Thyroid gland (tissue), 4 donors: ENCODE data around the gene MYT1. TPM values are rescaled to one million over a fixed set of nuclear protein-coding genes. Genes with fewer than 3 reads are reported as not detected.
"Not testable (repeated sequence)": the region's sequence is repeated elsewhere in the genome, so short reads cannot be mapped to it uniquely, and the experiment has no call there.

ENCODE experiments used
- DNase-seq, 2 donors: peaks; one replicate each; pipeline ENCODE4 v3.0.0-alpha.2; 2019
- H3K27ac ChIP-seq, 3 donors: fragments of 200-600 bp; sonication (generic); 1 replicate in 2 of 3; 2 replicates in 1 of 3; pipeline ENCODE4 v1.5.1; 2016 to 2019; ENCODE audit warnings: mild to moderate bottlenecking in 1 of 3, moderate library complexity in 1 of 3
- H3K27me3 ChIP-seq: fragments of 200-600 bp; sonication (generic); one replicate; pipeline ENCODE4 v1.5.1; 2019
- H3K36me3 ChIP-seq, 2 donors: fragments of 200-600 bp; sonication (generic); one replicate each; pipeline ENCODE4 v1.5.1; 2016 to 2019
- H3K4me1 ChIP-seq, 2 donors: fragments of 200-600 bp; sonication (generic); one replicate each; pipeline ENCODE4 v1.5.1; 2017 to 2019
- H3K4me3 ChIP-seq, 3 donors: fragments of 200-600 bp; sonication (generic); replicated peaks in 1 of 3; 1 replicate in 2 of 3; 2 replicates in 1 of 3; pipeline ENCODE4 v1.5.1; 2016; ENCODE audit warnings: mild to moderate bottlenecking in 1 of 3
- H3K9me3 ChIP-seq: fragments of 200-600 bp; sonication (generic); one replicate; pipeline ENCODE4 v1.5.1; 2017
- CTCF ChIP-seq, 6 experiments: fragments of 200-600 bp in 3 of 6; fragments of 450-650 bp in 3 of 6; sonication (generic) in 3 of 6; IDR thresholded peaks; one replicate each; pipeline ENCODE4 v1.5.1; 2016 to 2019; ENCODE audit warnings: antibody characterized with exemption in 6 of 6, mild to moderate bottlenecking in 2 of 6, inconsistent platforms in 1 of 6, moderate library complexity in 1 of 6
- POLR2A ChIP-seq, 2 donors: fragments of 450-650 bp; IDR thresholded peaks; one replicate each; pipeline ENCODE4 v1.6.1; 2017; ENCODE audit warnings: antibody characterized with exemption in 2 of 2, mild to moderate bottlenecking in 2 of 2, moderate library complexity in 1 of 2
- WGBS, 2 donors: methylation state at CpG; one replicate each; pipeline ENCODE4 v1.1.5; 2017; 5-methylcytosine and 5-hydroxymethylcytosine counted together
- intact Hi-C: fragments of 100-400 bp; cut with DNase I; formaldehyde crosslinking; loops from one replicate; pipeline ENCODE4 v1.15.1; 2023
- total RNA-seq, 4 donors: library from RNA; depleted of rRNA; stranded (reverse); fragments of >200 nt; gene quantifications; one replicate each; pipeline ENCODE4 v1.2.3, GENCODE V29; 2016

The MYT1 gene
- total RNA-seq, 4 donors from 2014 or later: 0.42 to 1.8 (median 1.1) TPM

- no peaks in the 10 kb centered on the region for H3K27me3 ChIP-seq
- no peak for TF ChIP-seq CTCF (IDR thresholded peaks at IDR 0.05)
- no peak for TF ChIP-seq POLR2A (IDR thresholded peaks at IDR 0.05)
- 85 to 89% methylated on average over 7 to 8 of the region's 8 CpGs for WGBS, 2 donors
- H3K4me1 ChIP-seq: no peaks in the 10 kb centered on the region
- intact Hi-C loops: no loop called here
- H3K9me3 ChIP-seq: no peaks in the 10 kb centered on the region
- no peak overlapping the region for H3K4me3 ChIP-seq
- no peak overlapping the region for H3K27ac ChIP-seq
- no peaks in the 10 kb centered on the region for H3K36me3 ChIP-seq
- no peak for DNase-seq
Observed at GRCh38 chr20:64119301-64119680, 45.0 kb upstream of the MYT1 start.

GRCh38 chr20:64119681-64120341 lies 44.4 kb upstream of the MYT1 start:
- no peak overlapping the region for H3K4me3 ChIP-seq
- DNase-seq: no peak
- no peaks in the 10 kb centered on the region for H3K36me3 ChIP-seq
- TF ChIP-seq CTCF (IDR thresholded peaks at IDR 0.05) (no peak), POLR2A (IDR thresholded peaks at IDR 0.05) (no peak)
- H3K4me1 ChIP-seq: no peaks in the 10 kb centered on the region
- H3K9me3 ChIP-seq: no peaks in the 10 kb centered on the region
- WGBS, 2 donors: 42% methylated on average over 8 of the region's 14 CpGs; no CpG with 5 or more reads in 1 of the 2 donors
- no peak overlapping the region for H3K27ac ChIP-seq
- no peaks in the 10 kb centered on the region for H3K27me3 ChIP-seq
- intact Hi-C loops: no loop called here

- H3K27ac ChIP-seq: no peak overlapping the region
- WGBS, 2 donors: 87 to 91% methylated on average over 12 of the region's 12 CpGs
- no peaks in the 10 kb centered on the region for H3K27me3 ChIP-seq
- TF ChIP-seq POLR2A (IDR thresholded peaks at IDR 0.05): no peak
- TF ChIP-seq CTCF (IDR thresholded peaks at IDR 0.05): no peak
- H3K4me3 ChIP-seq: no peak overlapping the region
- DNase-seq: no peak
- intact Hi-C loops: no loop called here
- no peaks in the 10 kb centered on the region for H3K36me3 ChIP-seq
- no peaks in the 10 kb centered on the region for H3K9me3 ChIP-seq
- H3K4me1 ChIP-seq: no peaks in the 10 kb centered on the region
Observed at GRCh38 chr20:64121586-64121985, 42.7 kb upstream of the MYT1 start.

GRCh38 chr20:64122927-64123326 lies 41.3 kb upstream of the MYT1 start:
- H3K36me3 ChIP-seq, intact Hi-C loops, DNase-seq: not testable (repeated sequence)

GRCh38 chr20:64123517-64123916 lies 40.7 kb upstream of the MYT1 start:
- DNase-seq, H3K9me3 ChIP-seq, H3K27me3 ChIP-seq, intact Hi-C loops, H3K4me3 ChIP-seq, H3K27ac ChIP-seq, H3K36me3 ChIP-seq, H3K4me1 ChIP-seq: not testable (repeated sequence)
- WGBS, 2 donors: 84% methylated on average over 11 of the region's 11 CpGs

More at GRCh38 chr20:64122927-64123326, 41.3 kb upstream of the MYT1 start:
- not testable (repeated sequence) for H3K27me3 ChIP-seq, H3K9me3 ChIP-seq, H3K4me3 ChIP-seq, H3K4me1 ChIP-seq, H3K27ac ChIP-seq
- WGBS, 2 donors: 82 to 84% methylated on average over 11 of the region's 11 CpGs

GRCh38 chr20:64129146-64129782 lies 35.0 kb upstream of the MYT1 start:
- DNase-seq: no peak
- TF ChIP-seq POLR2A (IDR thresholded peaks at IDR 0.05) (no peak), CTCF (IDR thresholded peaks at IDR 0.05) (no peak)
- H3K4me1 ChIP-seq: no peaks in the 10 kb centered on the region
- no peaks in the 10 kb centered on the region for H3K36me3 ChIP-seq
- H3K4me3 ChIP-seq: no peak overlapping the region
- no peaks in the 10 kb centered on the region for H3K9me3 ChIP-seq
- H3K27me3 ChIP-seq: no peaks in the 10 kb centered on the region
- no peak overlapping the region for H3K27ac ChIP-seq
- intact Hi-C loops: no loop called here
- WGBS, 2 donors: 84 to 92% methylated on average over 8 to 11 of the region's 11 CpGs
